CD4-positive, alpha-beta T cell treated with Interleukin-4 for 4 hours (primary cell): Measurements from ENCODE around the gene PTPRN2.

Experiments
- DNase-seq: peaks from one replicate; pipeline ENCODE4 v3.0.0-alpha.2; 2020

Gene PTPRN2

DNA sequence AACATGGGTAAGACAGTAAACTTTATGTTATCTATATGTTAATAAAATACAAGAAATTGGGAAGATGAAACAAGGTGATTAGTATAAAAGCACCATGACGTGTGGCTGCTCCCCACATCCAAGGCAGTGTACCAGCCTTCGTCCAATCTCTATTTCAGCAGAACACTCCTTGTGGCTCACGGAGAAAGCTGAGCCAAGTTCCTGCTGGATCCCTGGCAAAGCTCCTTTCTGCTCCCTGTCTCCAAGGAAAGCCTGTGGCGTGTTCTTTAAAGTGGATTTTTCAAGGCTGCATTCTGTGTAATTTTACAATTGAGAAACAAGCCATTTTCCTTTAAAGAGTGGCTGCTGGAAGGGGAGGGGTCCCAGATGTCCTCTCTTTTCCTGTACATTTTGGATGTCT, 467.3 kb downstream of the PTPRN2 start:
- no peak for DNase-seq

DNA sequence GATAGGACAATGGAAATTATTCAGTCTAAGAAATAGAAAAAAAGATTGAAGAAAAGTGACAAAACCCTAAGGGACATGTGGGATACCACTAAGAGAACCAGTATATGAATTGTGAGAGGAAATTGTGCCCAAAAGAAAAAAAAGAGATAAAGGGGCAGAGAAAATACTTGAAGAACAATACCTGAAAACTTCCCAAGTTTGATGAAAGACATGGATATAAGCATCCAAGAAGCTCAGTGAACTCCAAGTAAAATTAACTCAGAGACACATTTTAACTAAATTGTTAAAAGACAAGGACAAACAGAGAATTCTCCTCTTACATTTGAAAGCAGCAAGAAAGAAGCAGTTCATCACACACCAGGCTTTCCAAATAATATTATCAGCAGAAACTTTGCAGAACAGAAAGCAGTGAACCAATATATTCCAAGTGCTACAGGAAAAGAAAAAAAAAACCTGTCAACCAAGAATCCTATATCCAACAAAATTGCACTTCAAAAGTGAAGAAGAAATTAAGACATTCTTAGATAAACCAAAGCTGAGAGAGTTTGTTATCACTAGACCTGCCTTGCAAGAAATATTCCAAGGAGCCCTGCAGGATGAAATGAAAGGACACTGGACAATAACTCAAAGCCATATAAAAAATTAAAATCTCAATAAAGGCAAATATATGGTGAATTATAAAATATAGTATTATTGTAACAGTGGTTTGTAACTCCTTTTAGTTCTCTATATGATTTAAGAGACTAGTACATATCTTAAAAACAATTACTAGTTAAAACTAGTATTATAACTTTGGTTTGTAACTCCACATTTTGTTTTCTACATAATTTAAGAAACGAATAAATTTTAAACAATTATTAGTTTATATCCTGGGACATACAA, 470.0 kb downstream of the PTPRN2 start:
- no peak for DNase-seq

DNA sequence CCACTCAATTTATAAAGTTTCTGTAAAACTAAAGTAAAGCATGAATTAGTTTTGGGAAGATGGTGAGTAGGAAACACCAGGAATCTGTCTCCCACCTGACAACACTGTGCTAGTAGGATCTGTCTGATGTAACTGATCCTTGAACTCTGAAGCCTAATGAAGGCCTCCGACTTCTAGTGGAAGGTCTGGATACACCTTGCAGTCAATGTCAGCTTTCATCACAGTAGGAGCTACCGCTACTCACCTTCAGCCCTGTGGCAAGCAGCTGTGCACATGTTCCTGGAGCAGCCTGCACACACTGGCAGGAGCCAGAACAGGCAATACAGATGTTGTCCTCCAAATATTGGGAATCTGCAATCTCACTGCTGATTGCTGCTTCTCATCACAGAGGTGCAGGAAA, 471.4 kb downstream of the PTPRN2 start:
- DNase-seq: no peak

DNA sequence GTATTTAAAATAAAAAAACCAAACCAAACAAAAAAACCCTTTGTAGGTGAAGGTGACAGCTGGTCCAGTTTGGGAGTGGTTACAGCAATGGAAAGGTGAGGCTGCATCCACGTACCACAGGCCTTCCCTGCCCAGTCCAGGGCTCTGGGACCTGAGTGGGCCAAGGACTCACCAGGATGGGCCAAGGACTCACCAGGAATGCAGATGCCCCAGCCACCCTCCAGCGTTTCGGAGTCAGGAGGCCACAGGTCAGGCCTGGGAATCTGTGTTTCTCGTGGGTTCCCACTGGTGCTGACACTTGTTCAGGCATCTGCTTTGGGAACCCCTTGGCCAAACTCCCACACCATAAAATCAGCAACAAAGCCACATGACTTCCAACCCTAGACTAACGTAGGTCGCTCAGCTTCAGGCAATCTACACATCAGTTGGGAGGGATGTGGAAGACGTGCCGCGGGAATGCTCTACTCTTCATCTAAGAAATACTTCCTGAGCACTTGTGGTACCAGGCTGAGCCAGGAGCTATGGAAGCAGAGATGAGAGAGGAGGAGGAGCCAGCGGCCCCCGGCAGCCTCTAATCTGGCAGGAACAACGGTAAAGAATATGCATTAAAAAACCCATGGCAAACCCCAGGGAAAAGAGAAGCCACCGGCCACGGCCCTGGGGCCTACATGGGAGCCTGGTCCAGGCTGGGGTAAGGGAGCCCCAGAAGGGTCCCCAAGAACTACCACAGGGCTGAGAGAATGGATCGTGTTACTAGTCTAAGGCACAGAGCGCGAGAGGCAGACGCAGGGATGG, 473.4 kb downstream of the PTPRN2 start:
- DNase-seq: no peak

DNA sequence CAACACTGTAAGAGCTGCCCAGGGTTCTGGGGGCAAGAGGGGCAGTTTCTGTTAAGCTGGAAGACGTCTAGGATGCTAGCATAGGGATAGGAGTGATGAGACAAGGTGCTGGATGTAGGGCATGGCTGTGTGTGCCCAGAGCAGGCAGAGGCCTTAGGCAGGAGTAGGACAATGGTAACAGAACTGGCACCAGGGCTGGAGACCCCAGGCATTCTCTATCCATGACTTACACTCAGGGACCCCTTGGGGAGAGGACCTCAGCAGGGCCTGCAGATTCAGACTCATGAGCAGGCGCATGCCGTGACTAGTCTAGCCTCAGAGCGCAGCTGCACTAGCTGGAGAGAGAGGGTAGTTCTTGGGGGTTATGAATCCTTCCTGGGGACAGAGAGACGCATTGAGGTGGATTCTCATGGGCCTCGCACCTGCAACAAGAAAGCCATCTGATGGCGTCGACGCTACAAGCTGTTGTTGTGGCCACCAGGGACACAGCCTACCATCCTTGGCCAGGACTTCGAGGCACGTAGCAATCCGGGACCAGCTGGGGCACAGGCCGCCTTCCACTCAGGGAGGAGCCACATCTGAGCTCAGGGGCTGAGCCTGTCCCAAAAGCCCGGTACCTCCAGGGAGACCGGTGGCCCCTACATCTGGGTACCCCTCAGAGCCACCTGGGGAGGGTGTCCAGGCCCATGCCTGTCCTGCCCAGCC, 474.1 kb downstream of the PTPRN2 start:
- no peak for DNase-seq

DNA sequence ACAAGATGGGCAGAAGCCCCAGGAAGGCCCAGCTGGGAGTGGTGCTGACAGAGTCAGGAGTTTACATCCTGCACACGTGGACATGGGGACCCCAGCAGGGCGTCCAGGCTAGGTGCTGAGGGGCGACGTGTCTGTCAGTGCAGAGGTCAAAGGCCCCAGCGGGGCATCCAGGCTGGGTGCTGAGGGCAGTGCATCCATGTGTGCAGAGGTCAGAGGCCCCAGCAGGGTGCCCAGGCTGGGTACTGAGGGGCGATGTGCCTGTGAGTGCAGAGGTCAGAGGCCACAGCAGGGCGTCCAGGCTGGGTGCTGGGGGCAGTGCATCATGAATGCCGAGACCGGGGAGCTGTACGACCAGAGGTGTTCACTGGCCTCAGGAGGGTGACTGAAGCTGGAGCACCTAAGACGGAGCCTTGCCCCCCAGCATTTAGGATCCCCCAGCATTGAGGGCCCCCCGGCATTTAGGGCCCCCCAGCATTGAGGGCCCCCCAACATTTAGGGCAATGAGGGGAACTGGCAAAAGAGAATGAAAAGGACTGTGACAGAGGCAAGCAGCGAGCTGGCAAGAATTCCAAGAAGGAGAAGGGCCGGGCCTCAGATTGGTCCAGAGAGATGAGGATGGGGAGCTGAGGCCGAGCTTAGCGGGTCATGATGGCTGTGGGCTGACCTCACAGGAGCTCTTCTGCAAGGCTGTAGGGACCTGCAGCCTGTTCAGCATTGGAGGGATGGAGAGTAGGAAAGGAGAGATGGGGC, 474.9 kb downstream of the PTPRN2 start:
- DNase-seq: no peak

DNA sequence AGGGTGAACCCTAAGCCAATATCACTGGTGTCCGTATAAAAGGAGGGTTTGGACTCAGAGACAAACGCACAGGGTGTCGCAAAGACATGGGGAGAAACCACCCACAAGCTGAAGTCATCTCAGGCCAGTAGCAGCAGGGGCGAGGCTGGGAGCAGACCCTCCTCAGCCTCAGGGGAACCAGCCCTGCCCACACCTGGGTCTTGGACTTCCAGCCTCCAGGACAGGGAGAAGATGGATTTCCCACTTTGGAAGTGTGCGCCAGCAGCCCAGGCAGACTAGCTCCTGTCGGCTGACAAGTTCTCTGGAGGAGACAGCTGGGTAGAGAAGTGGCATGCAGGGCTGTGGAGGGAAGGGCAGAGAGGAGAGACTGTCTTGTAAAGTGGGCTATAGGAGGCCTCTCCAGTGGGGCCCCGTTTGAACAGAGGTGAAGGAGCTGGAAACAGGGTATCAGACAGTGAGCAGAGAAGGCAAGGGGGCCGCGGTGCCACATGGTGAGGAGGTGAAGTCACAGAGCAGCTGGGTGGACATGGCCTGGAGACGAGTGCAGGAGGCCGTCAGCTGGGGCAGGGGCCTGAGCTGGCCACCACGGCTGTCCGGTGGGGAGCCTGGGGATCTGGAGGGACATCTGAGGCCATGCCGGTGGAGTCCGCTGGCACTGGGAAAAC, 475.6 kb downstream of the PTPRN2 start:
- no peak for DNase-seq

DNA sequence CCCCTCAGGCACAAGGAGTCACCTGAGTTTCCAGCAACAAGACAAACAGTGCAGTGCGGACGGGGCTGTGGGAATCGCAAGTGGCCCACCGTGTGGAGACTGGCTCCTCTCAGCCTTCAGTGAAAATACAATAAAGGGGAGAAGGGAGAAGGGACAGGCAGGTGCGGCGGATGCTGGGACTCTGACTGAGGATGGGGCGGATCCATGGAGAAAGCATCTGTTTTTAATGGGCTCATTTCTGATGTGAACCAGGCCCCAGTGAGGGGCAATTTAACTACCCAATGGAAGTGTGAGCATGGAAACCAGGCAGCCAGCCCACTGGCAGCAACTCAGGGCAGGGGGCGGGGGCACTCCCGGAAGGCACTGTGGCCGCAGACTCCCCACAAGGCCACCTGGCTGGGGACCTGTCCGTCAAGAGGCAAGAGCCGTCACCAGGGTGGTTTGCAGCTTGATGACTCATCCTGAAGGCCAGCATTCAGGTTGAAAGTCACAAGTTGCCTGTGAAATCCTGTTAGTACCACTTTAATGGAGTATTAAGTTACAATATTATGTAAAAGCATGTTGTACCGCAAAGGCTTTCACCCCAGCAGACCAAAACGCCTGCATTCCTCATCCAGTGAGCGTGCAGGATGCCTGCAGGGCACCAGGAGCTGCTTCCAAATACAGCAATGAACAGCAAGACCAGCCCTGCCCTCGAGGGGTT, 476.4 kb downstream of the PTPRN2 start:
- DNase-seq: no peak

DNA sequence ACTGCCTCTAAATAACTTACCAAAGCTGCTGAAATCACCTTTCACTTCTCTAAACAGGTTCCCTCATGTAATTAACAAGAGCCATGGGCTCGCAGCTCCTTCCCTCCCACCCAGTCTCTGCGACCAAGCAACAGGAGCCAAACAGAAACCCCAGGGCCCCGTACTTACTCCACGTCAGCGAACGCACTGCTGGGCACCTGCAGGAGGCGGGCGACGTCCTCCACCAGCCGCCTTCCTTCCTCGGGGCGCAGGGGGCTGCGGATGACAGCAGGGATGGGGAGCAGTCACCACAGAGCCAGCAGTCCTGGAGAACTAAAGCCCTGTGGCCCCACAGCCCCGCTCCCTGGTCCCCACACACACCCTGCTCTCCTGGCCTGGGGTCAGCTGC, 477.0 kb downstream of the PTPRN2 start:
- no peak for DNase-seq

DNA sequence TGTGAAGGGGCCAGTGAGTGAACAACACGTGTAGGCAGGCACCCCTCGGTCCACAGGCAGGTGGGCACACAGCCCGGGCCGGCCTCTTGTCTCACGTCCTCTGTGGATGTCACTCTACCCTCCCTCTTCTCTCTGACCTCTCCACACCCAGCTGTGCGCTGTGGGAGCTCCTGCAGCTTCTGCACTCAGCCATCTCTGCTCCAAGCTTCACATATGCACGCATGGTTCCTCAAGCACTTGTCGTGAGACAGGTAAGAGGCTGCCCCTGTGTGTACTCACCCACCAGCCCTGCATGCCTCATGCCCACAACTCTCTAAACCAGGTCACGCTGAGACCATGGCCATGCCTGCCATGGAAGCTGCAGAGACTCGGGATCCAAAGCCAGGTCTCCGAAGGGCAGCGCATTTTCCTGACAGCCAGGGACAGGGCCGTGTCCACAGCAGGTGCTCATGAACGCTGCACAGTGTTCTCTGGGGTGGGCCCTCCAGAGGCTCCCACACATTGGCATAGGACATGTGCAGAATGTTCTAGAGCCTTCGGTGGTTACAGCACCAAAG, 477.5 kb downstream of the PTPRN2 start:
- DNase-seq: no peak

DNA sequence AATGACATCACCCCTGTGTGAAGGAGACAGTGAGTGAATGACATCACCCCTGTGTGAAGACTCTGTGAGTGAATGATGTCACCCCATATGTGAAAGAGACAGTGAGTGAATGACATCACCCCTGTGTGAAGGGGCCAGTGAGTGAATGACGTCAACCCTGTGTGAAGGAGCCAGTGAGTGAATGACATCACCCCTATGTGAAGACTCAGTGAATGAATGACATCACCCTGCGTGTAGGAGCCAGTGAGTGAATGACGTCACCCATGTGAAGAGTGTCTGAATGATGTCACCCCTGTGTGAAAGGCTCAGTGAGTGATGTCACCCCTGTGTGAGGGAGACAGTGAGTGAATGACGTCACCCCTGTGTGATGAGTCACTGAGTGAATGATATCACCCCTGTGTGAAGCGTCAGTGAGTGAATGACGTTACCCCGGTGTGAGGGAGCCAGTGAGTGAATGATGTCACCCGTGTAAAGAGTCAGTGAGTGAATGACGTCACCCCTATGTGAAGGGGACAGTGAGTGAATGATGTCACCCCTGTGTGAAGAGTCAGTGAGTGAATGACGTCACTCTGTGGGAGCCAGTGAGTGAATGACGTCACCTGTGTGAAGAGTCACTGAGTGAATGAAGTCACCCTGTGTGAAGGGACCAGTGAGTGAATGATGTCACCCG, 478.1 kb downstream of the PTPRN2 start:
- no peak for DNase-seq

DNA sequence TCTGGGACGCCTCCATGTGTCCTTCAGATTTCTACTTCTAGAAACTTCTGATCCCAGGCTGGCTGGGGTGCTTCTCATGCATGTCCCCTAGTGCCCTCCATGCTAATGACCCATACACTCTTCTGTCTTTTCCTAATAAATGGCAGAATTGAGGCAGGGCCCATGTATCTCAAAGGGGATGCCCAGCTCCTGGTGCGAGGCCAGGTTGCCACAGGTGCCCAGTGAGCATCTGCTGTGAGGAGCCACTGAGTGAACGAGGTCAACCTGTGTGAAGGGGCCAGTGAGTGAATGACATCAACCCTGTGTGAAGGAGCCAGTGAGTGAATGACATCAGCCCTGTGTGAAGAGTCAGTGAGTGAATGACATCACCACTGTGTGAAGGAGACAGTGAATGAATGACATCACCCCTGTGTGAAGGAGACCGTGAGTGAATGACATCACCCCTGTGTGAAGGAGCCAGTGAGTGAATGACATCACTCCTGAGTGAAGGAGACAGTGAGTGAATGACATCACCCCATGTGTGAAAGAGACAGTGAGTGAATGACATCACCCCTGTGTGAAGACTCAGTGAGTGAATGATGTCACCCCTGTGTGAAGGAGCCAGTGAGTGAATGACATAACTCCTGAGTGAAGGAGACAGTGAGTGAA, 478.9 kb downstream of the PTPRN2 start:
- DNase-seq: no peak

DNA sequence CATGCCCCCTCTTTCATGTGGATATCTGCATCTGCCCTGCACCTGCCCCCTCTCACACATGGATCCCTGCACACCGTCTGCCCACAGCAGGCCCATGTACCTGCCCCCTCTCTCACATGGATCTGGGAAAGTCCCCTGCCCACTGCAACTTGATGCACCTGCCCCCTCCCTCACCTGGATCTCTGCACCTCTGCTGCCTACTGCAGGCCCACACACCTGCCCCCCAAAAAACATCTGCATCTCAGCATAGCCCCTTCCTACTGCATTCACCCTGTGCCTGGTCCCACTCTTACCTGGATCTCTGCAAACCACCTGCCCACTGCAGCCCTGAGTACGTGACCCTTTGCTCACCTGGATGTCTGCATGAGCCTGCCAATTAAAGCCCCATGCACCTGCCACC, 479.8 kb downstream of the PTPRN2 start:
- DNase-seq: no peak

DNA sequence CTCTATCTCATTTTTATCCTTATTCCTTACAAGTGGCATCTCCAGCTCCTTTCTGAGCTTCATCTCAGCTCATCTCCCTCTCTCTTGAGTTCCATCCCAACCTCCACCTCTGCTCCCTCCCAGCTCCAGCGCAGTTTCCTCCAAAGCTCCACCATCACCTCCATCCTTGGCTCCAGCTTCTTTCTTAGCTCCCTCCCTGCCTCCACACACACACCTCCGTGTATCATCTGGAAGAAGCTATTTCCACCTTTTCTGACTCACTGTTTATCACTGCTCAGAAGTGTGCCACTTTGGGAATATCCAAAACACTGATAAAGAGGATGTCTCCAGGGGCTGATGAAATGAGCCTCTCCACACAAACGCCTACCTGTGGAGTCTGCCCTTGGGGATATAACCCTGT, 481.4 kb downstream of the PTPRN2 start:
- no peak for DNase-seq

DNA sequence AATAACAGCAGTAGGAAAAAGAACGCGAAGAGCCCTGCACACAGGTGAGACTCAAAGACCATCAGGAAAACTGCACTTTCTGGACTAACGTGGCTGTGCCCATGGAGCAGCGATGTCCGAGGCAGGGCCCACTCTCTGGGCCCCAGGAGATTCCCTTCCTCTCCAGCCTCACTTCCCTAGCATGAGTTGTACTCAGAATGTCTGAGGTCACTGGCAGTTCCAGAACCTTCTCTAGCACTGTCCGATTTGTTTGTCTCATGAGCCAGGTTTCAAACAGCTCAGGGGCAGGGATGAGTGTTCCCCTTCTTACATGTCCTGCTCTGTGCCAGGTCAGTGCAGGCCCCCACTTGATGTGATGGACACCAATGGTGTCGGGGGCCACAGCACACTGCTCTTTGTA, 484.2 kb downstream of the PTPRN2 start:
- no peak for DNase-seq

DNA sequence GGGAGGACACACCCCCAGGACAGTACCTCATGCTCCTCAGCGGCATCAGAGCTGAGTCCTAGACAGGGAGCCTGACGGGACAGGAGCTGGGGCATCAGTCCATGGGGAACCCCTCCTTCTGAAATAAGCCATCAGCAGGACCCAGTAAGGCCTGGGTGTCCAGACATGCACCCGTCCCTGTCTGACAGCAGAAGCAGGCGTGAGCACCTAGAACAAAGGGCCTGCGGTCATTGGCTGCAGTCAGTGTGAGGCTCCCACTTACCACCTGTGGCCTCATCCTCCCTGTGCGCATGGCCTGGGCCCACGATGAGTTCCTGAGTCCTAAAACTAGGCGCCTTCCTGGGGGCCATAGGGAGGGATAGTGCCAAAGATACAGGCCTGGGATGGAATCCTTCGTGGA, 484.7 kb downstream of the PTPRN2 start:
- no peak for DNase-seq

DNA sequence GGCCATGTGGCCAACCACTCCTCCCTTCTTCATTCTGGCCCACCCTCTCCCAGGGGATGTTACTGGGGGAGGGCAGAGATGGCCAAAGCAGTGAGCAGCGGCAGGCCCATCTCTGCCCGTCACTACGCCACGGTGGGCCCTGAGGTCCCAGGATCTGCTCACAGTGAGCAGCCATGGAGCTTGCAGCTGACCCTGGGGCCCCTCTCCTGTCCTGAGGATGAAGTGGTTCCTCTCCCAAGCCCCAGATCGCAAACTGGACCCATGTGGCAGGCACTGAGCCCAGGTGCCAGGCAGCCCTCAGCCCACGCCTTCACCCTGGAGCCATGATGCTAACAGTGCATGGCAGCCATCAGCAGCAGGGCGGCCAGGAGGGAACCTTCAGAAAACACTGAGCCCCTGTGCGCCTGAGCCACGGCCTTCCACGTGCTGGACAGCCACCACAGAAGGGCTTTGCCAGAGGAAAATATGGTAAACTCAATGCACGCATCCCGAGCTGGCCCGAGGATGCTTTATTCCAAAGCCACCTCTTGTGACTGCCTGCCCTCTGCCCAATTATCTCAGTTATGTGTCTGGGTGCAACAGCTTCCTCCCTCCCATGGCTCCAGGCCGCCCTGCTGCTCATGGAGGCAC, 485.7 kb downstream of the PTPRN2 start:
- no peak for DNase-seq

DNA sequence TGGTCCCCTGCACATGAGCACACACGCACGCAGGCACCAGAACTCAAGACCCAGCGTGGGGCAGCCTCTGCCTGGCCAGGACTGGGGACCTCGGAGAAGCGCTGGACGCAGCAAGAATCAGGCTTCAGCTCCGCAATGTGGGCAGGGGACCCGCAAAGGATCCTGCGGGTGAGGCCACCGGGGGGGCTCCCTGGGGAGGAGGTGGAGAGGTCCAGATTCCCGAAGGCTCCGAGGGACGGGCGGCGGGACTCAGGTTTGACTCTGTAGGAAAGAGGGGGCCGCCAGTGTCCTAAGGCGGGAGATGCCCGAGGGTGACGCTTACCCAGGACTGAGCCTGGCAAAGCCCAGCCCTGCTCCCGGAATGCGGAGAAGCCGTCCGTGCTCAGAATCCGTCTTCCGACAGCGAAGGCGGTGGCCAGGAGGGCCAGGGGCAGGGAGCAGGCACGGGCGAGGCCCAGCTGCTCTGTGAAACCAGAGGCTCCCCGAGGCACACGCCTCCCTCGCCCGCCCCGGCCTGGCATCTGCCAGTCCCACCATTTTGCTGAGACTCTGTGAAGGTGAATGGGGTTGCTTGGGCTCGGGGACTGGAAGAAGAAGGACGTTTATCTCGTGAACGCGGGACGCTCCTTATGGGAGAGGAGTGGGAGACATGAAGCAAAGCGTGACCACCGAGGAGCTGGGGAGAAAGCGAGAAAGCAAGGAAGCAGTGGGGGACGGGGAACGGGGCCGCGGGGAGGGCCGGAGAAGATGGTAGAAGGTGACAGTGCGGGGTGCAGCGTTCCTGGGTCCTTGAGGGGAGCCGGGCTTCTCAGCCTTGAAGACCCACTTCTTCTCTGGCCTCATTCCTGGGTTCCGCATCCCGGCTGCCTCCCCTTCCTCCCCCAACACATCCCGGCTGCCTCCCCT, 489.2 kb downstream of the PTPRN2 start:
- no peak for DNase-seq
